Stimulated activated CD8-positive, alpha-beta memory T cell treated with anti-CD3 and anti-CD28 coated beads, Interleukin-15, amount 100 ng/mL, for 4 hours (primary cell): ENCODE data around the gene MRGPRX2.

Experiments
- DNase-seq, 2 donors: peaks; one replicate each; pipeline ENCODE4 v3.0.0-alpha.2; 2020; ENCODE audit warnings: low read depth in 2 of 2

MRGPRX2 gene

DNA sequence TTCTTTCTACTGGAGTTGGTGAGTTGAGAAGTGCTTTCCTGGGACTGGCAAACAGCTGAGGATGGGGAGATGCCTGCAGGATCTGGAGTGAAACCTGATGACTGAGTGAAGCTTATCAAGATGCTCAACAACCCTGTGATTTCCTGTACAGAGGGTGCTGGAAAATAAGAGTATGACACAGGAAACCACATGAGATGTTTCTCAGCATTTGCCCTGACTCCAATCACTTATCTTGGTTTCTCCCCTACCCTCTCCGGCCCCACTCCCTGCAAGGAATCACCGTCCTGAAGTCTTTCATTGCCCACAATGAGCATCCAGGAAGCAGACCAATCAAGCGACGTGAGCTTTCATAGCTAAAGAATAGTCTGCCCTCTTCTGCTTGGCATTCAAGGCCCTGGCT lies at the start of gene MRGPRX2:
Gene MRGPRX2 (minus strand): TSS at position 89 of the 400 bp plus-strand sequence. CDS start 4,315 bp downstream, outside the sequence.
- peak in 1 of 2 donors; percentile 7 for DNase-seq

DNA sequence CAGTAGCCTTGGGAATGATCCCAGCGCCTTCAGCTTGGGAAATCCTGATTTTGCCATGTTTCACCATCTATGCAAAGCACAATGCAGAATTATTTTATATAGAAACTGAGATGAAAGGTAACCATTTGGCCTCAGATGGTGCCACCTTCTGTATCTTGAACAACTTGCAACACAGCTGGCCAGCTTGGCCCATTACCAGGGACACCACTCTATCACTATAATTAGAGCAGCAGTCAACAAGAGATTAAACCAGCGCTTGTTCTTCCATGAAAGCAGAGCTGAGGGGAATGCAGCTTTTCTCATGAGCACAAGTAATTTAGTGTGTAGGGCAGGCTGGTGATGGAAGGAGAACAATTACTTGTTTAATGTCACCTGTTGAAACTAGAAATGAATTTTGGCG lies 49.8 kb upstream of the MRGPRX2 start:
- no peak for DNase-seq

DNA sequence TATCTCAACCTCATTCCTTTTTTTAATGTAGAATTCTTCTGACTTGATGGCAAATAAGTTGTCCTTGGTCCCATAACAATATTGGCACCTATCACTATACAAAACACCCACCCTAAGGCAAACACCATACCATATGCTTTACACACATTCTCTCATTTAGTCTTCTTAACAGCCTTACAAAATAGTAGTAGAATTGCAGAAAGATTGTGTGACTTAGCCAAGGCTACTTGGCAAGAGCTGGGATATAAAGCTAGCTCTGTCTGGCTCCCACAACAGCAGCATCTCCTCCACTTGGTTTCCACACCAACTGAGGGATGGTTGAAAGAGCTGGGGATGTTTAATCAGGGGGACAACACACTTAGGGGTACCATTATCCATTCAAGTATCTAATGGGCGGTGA lies 46.6 kb upstream of the MRGPRX2 start:
- no peak for DNase-seq

DNA sequence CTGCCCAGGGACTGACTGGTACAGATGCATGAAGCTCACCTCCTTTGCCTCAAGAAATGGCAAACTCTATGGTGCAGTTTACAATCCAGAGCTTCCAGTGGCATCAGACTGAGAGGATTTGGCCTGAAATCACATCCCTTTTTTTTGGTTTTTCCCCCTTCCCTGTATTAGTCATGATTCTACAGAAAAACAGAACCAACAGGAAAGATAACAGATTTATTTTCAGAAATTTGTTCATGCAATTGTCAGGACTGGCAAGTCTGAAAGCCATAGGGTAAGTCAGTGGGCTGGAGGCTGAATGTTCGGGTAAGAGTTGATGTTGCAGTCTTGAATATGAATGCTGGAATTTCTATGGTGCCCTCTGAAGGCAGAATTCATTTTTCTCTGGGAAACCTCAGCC lies 44.5 kb upstream of the MRGPRX2 start:
- DNase-seq: no peak

DNA sequence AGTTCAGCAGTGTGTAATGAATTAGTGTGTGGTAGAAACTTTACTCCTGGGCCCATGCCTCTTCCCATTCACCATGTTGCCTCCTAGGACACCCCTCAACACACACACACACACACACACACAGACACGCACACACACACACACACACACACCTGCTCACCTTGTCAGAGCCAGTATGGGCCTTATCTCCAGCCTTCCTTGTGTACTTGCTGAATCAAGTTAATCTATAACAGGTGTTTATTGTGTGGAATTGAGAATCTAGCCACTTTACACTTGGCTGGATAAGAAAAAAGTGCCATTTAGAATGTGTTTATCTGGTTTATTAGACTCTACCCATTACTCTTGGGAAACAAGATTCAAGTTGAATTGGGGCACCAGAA lies 42.0 kb upstream of the MRGPRX2 start:
- DNase-seq: no peak

DNA sequence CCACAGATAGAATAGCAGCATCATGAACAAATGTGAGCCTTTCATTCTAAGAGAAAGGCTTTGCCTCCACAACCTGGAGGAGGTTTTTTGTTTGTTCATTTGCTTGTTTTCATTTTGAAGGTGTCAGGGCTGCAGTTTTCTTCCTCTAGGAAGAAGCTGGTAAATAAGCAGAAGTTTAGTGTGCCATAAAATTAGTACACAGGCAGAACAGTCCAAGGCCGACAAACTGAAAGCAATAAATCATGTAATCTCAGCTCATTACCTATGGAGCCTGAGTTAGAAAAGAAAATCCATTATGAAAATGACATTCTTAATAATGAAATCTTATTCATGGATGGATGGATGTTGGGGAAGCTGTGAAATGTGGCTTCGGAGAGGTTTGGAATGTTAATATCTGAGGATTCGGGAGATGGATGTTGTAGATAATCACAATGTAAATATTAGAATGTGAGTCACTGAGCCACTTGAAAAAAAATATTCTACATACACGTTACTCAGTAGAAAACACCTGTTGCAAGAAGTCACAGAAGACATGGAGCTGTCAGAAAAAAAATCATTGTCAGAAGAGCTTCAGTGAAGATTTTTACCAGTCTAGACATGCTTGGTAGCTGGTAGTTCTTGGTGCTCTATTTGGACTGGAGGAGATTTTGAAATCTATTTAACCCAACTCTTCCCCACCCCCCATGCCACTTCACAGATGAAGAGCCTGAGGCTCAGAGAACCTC lies 41.4 kb upstream of the MRGPRX2 start:
- DNase-seq: no peak

DNA sequence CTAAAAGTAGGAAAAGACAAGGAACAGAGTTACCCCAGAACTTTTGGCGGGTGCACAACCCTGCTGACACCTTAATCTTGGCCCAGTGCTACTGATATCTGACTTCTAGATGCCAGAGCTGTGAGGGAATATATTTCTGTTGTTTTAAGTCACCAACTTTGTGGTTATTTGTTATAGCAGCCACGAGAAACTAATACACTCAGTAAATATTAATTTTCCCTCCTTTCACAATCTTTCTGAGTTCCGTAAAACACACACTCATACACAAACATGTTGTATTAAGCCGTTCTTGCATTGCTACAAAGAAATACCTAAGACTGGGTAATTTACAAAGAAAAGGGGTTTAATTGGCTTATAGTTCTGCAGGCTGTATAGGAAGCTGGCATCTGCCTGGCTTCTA lies 40.4 kb upstream of the MRGPRX2 start:
- DNase-seq: no peak

DNA sequence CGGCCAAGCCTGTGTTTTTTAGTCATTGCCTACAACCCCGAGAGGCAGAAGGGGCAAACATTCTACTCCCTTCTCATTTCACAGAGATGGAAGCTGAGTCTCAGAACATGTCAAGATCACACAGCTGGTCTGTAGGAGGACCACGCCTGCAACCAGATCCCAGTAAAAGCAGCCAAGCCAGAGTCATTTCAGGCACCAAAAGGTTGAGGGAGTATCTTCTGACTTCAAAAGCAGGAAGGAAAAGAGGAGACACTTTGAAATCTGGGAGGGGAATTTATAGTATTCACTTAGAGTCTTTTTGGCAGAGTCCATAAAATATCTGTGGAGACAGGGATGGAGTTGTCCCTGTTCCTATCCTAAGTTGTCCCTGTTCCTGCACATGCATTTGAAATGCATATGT lies 38.6 kb upstream of the MRGPRX2 start:
- DNase-seq: no peak

DNA sequence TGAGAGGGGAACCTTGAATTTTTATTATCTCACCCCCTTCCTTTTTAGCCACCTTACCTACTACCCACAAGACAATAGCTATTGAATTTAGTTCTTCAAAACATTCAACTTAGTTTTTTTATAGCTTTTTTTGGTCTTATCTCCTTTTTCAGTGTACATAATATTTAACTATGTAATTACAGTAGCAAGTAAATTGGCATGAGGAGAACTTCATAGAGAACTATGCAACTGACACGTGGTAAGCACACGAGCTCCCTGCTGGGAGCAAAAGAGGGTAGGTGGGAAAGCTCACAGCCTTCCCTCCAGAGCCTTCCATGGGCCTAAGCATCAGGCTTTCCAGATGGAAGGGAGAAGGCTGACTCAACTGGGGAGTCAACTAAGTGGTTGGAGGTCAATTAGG lies 34.3 kb upstream of the MRGPRX2 start:
- no peak for DNase-seq

DNA sequence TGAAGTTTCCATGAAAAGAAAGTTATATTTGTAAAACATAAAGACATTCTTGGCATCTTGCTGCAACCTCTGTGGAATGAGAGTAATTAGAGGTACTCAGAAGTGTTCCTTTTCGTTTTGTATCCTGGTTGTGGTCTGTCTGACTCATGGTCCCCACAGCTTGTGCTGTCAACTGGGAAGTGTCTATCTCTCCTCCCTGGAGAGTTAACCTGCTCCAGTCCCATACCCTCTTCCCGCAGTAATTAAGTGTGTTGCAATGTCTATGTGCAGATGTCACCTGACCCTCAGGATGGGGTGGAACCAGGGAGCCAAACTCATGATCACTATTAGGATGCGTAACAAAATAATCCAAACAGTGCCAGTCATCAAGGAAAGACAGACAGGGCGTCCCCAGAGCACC lies 33.5 kb upstream of the MRGPRX2 start:
- DNase-seq: no peak

DNA sequence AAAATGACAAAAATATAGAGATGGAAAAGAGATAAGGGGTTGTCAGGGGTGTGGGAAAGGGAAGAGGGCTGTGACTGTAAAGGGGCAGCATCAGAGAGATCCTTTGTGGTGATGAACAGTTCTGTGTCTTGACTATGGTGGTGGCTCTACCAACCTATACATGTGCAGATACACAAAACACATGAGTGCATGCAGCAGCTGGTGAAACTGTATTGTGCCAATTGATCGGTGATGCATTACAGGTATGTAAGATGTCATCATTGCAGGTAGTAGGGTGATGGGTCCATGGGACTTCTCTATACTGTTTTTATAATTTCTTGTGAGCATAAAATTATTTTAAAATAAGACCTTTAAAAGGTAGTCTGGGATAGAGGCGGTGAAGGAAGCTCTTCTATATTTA lies 32.3 kb upstream of the MRGPRX2 start:
- no peak for DNase-seq

DNA sequence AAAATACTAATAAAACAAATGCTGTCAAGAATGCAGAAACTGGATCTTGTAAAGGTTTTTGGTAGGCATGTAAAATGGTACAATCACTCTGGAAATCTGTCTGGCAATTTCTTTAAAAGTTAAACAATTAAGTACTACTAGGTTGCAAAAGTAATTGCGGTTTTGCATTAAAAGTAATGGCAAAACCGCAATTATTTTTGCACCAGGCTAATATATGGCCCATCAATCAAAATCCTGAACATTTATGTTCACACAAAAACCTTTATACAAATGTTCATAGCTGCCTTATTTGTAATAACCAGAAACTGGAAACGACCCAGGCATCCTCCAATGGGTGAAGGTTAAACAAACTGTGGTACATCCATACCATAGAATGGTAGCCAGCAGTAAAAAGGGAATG lies 31.8 kb upstream of the MRGPRX2 start:
- no peak for DNase-seq

DNA sequence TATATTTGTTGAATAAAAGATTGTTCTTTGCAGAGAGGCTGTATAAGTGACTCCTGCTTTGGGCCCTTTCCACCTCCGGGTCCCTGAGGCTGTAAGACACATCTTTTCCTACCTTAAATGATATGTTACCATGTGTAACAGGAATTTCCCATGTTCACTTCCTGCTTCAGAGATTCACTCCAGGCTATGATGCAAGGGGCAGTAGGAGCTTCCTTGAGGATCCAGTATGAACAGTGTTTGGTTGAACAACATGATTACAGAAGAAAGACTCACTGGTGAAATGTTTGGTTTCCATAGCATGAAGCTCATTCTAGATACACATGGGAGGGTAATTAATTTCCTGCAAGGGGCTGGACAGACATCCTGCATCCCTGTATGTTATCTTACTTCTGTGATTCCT lies 30.8 kb upstream of the MRGPRX2 start:
- no peak for DNase-seq

DNA sequence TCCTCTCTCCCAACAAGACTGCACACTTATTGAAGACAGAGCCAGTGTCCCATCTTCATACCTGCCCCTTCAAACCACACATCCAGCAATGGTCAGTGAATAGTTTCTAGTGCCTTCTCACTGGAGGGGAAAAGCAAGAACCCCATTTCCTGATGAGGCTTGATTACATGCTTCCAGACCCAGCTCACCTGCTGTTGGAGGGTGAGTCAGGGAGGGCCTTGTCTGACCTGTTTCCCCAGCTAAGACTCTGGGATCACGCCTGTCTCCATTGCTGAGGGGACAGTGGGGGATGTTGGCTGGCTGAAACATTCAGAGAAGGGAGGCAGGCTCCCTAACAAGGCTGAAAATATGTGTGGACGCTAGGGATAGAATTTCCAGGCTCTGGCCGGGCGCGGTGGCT lies 28.9 kb upstream of the MRGPRX2 start:
- DNase-seq: no peak

DNA sequence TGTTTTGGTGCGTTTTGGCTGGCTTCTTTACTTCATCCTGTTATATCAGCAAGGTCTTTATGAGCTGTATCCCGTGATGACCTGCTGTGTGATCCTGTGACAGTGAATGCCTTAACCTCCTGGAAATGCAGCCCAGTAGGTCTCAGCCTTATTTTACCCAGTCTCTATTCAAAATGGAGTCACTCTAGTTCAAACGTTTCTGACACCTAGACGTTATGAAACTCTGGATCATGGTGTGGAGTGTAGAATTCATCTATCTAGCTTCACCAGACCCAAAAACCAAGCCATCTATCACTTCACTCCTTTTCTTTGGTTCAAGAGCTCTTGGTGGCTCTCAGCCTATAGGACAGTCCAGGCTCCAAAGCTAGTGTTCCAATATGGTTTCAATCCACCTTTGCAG lies 28.3 kb upstream of the MRGPRX2 start:
- no peak for DNase-seq

DNA sequence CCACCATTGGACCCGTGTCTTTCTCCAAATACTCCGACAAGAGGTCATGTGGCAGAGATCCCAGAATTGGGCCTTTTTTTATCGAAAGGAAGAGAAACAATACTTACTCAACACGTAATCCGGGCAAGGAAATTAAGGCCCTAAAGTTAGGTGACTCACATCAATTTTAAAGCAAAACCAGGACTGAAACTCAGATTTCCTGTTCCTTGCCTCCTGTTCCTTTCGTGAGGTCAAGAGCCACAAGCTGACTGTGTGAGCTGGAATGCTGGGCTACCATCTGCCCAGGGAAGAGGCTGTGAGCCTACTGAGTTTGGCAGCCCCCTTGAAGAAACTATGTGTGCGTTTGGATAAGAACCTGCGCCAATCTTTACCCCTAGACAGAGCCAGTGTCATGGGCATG lies 27.1 kb upstream of the MRGPRX2 start:
- no peak for DNase-seq

DNA sequence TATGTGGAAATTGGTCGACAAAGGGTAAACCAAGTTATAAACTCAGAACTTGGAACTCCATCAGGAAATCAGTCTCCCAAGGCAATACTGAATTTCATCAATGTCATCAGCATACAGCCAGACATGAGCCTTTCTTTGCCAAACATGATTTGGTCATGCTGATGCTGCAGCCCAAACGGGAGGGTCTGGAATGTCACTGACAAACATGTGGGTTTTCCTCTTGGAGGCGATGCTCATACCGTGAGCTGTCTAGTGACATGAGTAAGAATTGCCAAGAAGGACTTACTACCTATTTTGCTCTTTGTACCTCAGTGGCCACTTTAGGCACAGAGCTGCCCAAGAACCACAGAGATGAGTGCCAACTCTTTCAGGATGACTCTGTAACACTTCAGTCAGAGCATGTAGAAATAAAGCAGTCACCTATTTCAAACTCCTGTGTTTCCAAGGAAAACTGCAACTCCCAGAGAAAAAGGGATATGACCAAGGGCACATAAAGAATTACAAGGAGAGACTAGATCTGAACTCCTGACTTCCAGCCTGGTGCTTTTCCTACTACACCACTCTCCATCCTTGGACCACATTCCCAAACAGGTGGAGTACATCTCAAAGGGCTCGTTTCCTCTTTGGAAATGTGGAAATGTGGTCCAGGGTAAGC lies 24.3 kb upstream of the MRGPRX2 start:
- no peak for DNase-seq

DNA sequence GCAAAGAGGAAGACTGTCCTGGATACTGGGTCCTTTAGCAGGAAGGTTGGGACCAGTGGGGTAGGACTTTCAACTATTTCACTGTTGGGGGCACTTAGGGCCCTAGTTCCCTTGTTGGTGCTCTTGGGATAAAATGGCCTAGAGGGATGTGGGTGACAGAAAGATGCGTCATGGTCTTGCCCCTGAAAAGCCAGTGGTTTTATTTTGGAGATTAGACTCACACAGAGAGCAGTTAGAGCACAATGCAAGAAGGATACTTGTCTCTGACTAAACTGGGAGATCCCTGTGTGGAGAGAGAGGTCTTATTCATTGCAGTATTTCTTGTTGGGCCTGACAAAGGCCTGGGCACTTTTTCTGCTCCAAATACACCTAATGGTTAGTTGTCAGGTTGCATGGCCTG lies 22.6 kb upstream of the MRGPRX2 start:
- DNase-seq: no peak

DNA sequence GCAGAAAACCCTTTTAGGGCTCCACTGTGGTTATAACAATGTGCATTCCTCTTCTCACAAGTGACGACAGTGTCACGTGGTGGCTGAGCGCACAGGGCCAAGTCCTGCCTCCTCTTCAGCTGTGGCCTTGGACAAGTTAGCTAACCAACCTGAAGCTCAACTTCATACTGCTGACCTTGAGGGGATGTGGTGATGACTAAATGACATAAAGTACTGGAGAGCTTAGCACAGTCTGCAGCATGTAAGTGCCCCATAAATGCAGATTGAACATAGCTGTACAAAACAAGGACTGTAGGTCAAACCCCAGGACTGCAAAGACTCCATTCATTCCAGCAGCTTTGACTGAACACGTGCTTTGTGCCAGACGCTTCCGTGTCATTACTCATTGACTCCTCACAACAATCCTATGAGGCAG lies 20.1 kb upstream of the MRGPRX2 start:
- no peak for DNase-seq

DNA sequence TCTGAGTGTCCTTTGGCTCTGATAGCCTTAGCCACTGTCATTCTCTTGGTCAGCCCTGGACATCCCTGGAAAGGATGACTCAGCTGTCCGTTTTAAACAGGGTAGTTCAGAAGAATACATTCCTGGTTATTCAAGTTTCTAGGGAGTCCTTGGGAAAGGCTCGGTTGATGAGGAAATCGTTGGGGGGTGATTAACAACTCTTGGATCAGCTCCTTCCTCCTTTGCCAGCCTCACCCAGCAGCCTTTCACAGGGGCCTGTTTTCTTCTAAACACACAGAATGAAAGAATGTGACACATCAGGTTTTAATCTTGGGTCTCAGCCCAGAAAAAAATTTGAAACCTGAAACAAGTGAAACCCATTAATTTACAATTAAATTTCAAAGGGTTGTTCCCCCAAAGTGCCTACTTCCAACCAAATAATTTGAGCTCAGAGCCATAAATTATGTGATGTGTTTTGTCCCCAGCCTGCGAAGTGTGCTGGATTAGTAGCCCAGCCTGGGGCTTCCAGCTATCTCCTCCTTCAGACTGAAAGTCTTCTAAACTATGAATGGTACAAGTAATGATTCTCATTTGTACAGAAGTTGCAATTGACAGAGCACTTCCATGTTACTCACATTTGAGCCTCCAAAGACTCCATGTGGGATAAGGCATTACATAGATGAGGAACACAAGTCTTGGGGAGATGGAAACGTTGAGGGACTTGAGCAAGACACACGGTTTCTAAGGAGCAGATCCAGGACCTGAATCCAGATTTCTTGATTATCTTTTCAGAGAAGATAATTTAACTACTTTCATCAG lies 19.3 kb upstream of the MRGPRX2 start:
- no peak for DNase-seq

DNA sequence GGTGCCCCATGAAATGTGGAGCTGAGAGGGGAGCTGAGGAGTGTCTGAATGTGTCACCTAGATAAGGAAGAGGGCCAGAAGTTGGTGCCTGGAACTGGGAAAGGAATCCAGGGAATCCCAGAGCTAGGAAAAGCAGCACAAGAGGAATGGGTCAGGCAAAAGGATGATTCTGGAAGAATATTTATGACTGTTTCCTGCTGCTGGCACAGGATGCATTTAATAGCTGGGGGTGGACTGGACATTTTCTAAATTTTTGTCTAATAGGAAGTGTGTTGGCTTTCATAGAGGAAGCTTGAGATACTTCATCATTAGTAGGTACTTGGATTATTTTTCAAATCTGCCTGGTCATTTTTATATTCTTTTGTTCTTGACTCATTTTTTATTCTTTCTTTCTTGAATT lies 17.4 kb upstream of the MRGPRX2 start:
- no peak for DNase-seq

DNA sequence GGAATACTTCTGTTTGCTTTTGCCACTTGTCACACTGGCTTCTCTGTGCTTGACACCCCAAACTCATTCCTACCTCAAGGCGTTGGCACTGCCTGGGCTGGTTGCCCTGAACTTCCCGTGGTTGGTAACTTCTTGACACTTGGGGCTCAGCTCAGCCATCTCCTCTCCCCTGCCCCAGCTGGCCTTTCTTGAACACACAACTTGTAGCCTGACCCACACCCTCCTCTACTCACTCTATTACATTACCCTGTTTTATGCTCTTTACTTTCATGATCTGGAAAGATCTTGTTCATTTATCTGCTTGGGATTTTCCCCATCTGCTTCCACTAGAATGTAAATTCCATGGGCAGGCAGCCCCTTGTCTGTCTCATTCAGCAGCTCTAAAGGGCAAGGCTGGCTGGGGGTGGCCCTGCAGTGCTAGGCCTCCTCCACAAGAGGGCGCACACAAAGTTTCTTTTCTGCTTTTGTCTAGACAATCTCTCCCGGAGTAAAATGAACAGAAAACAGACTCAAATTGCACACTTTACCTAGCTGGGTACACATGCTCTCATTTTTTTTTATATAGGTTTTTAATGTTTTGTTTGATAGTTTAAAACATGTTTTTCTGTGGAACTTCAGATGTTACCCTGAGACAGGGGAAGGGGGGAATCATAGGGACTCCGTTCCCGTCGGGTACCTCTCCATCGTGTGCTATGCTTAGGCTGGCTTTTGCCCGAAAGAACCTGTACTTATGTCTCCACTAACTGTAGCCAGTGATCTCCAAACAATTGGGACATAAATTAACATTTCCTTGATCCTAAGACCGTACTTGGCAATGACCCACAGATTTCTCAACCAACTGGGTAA lies 16.4 kb upstream of the MRGPRX2 start:
- DNase-seq: peak in 1 of 2 donors; percentile 31
